Esophagus squamous epithelium (tissue), 4 donors: ENCODE data around the gene EPB41L4A.

Source experiments
- CTCF ChIP-seq, 6 experiments: fragments of 450-650 bp in 4 of 6; fragments of 200-600 bp in 2 of 6; sonication (generic) in 2 of 6; IDR thresholded peaks; one replicate each; pipeline ENCODE4 v1.5.1; 2016 to 2019; ENCODE audit warnings: antibody characterized with exemption in 6 of 6, mild to moderate bottlenecking in 4 of 6, moderate library complexity in 4 of 6
- POLR2A ChIP-seq, 4 donors: fragments of 450-650 bp; IDR thresholded peaks; one replicate each; pipeline ENCODE4 v1.6.1; 2017; ENCODE audit warnings: antibody characterized with exemption in 4 of 4, mild to moderate bottlenecking in 4 of 4, moderate library complexity in 3 of 4

GRCh38 chr5:112303685-112304084, 115.4 kb downstream of the EPB41L4A start:
- TF ChIP-seq CTCF (IDR thresholded peaks at IDR 0.05) = no peak
- TF ChIP-seq POLR2A (IDR thresholded peaks at IDR 0.05) = no peak
